A549 (cell line): ENCODE data around the gene LRRC41.

Experiments
- EP300 ChIP-seq, 2 experiments: fragments of >200 bp; sonication (Bioruptor Twin); formaldehyde crosslinking; IDR thresholded peaks; 2 replicates in 1 of 2; 3 replicates in 1 of 2; pipeline ENCODE4 v1.6.1; 2016 to 2017
- HOXA7 ChIP-seq: fragments of 250-450 bp; sonication (Bioruptor Pico); IDR thresholded peaks from 2 replicates; pipeline ENCODE4 v1.5.0; 2020; ENCODE audit warnings: mild to moderate bottlenecking, moderate library complexity
- JUN ChIP-seq, 2 experiments: fragments of >200 bp; sonication (Bioruptor Twin); formaldehyde crosslinking; IDR thresholded peaks; 2 replicates in 1 of 2; 3 replicates in 1 of 2; pipeline ENCODE4 v1.6.1; 2016 to 2017
- MAFK ChIP-seq: fragments of 450-650 bp; IDR thresholded peaks from 2 replicates; pipeline ENCODE4 v1.6.1; 2014; ENCODE audit not compliant: partially characterized antibody
- MYC ChIP-seq: IDR thresholded peaks from 2 replicates; pipeline ENCODE4 v1.6.1; 2012; ENCODE audit warnings: mild to moderate bottlenecking, inconsistent platforms, low read length, improper control_type of control experiment, borderline replicate concordance
- POLR2AphosphoS2 ChIP-seq: conservative IDR thresholded peaks from 2 replicates; pipeline ENCODE4 v1.6.1; 2012; ENCODE audit warnings: low read length, improper control_type of control experiment, inconsistent platforms
- RCOR1 ChIP-seq: fragments of 150-350 bp; IDR thresholded peaks from 2 replicates; pipeline ENCODE4 v1.6.1; 2014; ENCODE audit warnings: antibody characterized with exemption, low read length, low read depth
- RNF2 ChIP-seq: fragments of 200-600 bp; sonication (generic); IDR thresholded peaks from 2 replicates; pipeline ENCODE4 v1.6.1; 2016; ENCODE audit warnings: low read depth, mild to moderate bottlenecking, antibody characterized with exemption, moderate library complexity, borderline replicate concordance
- SREBF2 ChIP-seq: fragments of 450-650 bp; IDR thresholded peaks from 2 replicates; pipeline ENCODE4 v1.6.1; 2014; ENCODE audit warnings: mild to moderate bottlenecking, moderate library complexity
- TP53 ChIP-seq: fragments of 250-450 bp; sonication (Bioruptor Pico); IDR thresholded peaks from 2 replicates; pipeline ENCODE4 v1.5.0; 2021; ENCODE audit warnings: mild to moderate bottlenecking, moderate library complexity
- ZFP36 ChIP-seq: fragments of 450-650 bp; IDR thresholded peaks from 2 replicates; pipeline ENCODE4 v1.6.1; 2014; ENCODE audit warnings: borderline replicate concordance; ENCODE audit not compliant: partially characterized antibody
- TF ChIP-seq, protein P1 (sequence below): IDR thresholded peaks from 2 replicates; pipeline ENCODE4 v1.6.1; 2012
- TF ChIP-seq, protein P2 (sequence below): fragments of >200 bp; sonication (Bioruptor Twin); formaldehyde crosslinking; IDR thresholded peaks from 3 replicates; pipeline ENCODE4 v1.5.1; 2016
- TF ChIP-seq, protein P3 (sequence below): fragments of 250-450 bp; sonication (Bioruptor Pico); IDR thresholded peaks from 2 replicates; pipeline ENCODE4 v1.5.0; 2021; ENCODE audit warnings: mild to moderate bottlenecking, moderate library complexity, borderline replicate concordance

DNA sequence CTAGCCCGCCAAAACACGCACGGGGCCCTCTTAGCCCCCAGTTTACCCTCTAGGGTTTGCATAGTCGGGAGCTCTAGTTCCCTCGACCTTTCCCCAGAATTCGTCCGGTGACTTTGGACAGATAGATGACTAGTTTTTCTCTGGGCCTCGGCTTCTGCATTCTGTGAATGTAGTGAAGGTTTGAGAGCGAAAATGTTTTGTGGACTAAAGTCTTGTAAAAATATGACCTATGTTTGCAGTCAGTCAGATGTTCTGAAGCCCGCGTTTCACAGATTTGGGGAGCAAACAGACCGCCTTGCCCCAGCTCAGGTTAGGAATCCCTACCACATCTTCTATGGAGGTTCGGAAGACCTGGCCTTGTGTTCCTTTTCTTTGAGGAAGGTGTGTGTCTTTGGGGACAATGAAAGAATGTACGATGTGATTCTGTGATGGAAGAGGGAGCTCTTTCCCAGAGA lies 483 bp upstream of the LRRC41 start:
- no peak for TF ChIP-seq EP300 (IDR thresholded peaks at IDR 0.05)
- TF ChIP-seq, protein P1, sequence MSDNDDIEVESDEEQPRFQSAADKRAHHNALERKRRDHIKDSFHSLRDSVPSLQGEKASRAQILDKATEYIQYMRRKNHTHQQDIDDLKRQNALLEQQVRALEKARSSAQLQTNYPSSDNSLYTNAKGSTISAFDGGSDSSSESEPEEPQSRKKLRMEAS = no peak
- TF ChIP-seq RNF2 = no peak
- no peak for TF ChIP-seq POLR2AphosphoS2
- TF ChIP-seq HOXA7 (CRISPR knock-in tag) = no peak
- no peak for TF ChIP-seq RCOR1
- TF ChIP-seq JUN (IDR thresholded peaks at IDR 0.05) = no peak
- TF ChIP-seq, protein P2, sequence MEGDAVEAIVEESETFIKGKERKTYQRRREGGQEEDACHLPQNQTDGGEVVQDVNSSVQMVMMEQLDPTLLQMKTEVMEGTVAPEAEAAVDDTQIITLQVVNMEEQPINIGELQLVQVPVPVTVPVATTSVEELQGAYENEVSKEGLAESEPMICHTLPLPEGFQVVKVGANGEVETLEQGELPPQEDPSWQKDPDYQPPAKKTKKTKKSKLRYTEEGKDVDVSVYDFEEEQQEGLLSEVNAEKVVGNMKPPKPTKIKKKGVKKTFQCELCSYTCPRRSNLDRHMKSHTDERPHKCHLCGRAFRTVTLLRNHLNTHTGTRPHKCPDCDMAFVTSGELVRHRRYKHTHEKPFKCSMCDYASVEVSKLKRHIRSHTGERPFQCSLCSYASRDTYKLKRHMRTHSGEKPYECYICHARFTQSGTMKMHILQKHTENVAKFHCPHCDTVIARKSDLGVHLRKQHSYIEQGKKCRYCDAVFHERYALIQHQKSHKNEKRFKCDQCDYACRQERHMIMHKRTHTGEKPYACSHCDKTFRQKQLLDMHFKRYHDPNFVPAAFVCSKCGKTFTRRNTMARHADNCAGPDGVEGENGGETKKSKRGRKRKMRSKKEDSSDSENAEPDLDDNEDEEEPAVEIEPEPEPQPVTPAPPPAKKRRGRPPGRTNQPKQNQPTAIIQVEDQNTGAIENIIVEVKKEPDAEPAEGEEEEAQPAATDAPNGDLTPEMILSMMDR = no peak
- TF ChIP-seq SREBF2 = no peak
- no peak for TF ChIP-seq ZFP36
- no peak for TF ChIP-seq MAFK
- TF ChIP-seq TP53 = no peak
- no peak for TF ChIP-seq MYC
- TF ChIP-seq, protein P3, sequence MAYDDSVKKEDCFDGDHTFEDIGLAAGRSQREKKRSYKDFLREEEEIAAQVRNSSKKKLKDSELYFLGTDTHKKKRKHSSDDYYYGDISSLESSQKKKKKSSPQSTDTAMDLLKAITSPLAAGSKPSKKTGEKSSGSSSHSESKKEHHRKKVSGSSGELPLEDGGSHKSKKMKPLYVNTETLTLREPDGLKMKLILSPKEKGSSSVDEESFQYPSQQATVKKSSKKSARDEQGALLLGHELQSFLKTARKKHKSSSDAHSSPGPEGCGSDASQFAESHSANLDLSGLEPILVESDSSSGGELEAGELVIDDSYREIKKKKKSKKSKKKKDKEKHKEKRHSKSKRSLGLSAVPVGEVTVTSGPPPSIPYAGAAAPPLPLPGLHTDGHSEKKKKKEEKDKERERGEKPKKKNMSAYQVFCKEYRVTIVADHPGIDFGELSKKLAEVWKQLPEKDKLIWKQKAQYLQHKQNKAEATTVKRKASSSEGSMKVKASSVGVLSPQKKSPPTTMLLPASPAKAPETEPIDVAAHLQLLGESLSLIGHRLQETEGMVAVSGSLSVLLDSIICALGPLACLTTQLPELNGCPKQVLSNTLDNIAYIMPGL (CRISPR knock-in tag) = no peak
